CD4-positive, CD25-positive, alpha-beta regulatory T cell (primary cell): ENCODE data around the gene EZR. TPM values are rescaled to one million over a fixed set of nuclear protein-coding genes. Genes with fewer than 3 reads are reported as not detected.

Source experiments
- ATAC-seq, 2 donors: fragments of 150-1000 bp; cut with Tn5 transposase; one replicate each; pipeline ENCODE4 v1.10.0; 2021; ENCODE audit warnings: low read depth in 2 of 2, moderate number of reproducible peaks in 2 of 2, moderate library complexity in 1 of 2
- DNase-seq, 3 donors: peaks; one replicate each; pipeline versions ENCODE4 v3.0.0 to v3.0.0-alpha.2; 2012 to 2022; ENCODE audit warnings: mixed read lengths in 1 of 3
- H3K27ac ChIP-seq: one replicate; pipeline ENCODE4 v1.7.0; 2013; ENCODE audit warnings: mild to moderate bottlenecking, low read length; ENCODE audit not compliant: insufficient read depth, poor library complexity, severe bottlenecking
- H3K27me3 ChIP-seq: one replicate; pipeline ENCODE4 v1.7.0; 2013; ENCODE audit warnings: low read length; ENCODE audit not compliant: control insufficient read depth, insufficient read depth
- H3K36me3 ChIP-seq: one replicate; pipeline ENCODE4 v1.7.0; 2013; ENCODE audit warnings: mild to moderate bottlenecking, low read length, moderate library complexity; ENCODE audit not compliant: control insufficient read depth, insufficient read depth
- H3K4me1 ChIP-seq: 2 replicates; pipeline ENCODE4 v1.7.0; 2013; ENCODE audit warnings: mild to moderate bottlenecking, low read length; ENCODE audit not compliant: insufficient read depth, control insufficient read depth, poor library complexity, severe bottlenecking
- H3K4me3 ChIP-seq: one replicate; pipeline ENCODE4 v1.7.0; 2013; ENCODE audit warnings: low read depth, mild to moderate bottlenecking, low read length, moderate library complexity
- H3K9me3 ChIP-seq, 2 experiments: 1 replicate in 1 of 2; 2 replicates in 1 of 2; pipeline ENCODE4 v1.7.0; 2013; ENCODE audit warnings: low read length in 2 of 2, mild to moderate bottlenecking in 1 of 2, moderate library complexity in 1 of 2; ENCODE audit not compliant: control insufficient read depth in 2 of 2
- H3K27ac Mint-ChIP-seq, 3 donors: one replicate each; pipeline ENCODE4 v1.8.0; 2020 to 2022; ENCODE audit warnings: mild to moderate bottlenecking in 3 of 3, mixed read lengths in 3 of 3, moderate library complexity in 2 of 3
- H3K27me3 Mint-ChIP-seq: one replicate; pipeline ENCODE4 v1.8.0; 2022; ENCODE audit warnings: mild to moderate bottlenecking, mixed read lengths
- H3K36me3 Mint-ChIP-seq: one replicate; pipeline ENCODE4 v1.8.0; 2020; ENCODE audit warnings: mixed read lengths
- H3K4me1 Mint-ChIP-seq, 4 donors: one replicate each; pipeline ENCODE4 v1.8.0; 2020 to 2022; ENCODE audit warnings: mixed read lengths in 4 of 4, mild to moderate bottlenecking in 1 of 4
- H3K4me3 Mint-ChIP-seq, 4 donors: one replicate each; pipeline ENCODE4 v1.8.0; 2020 to 2022; ENCODE audit warnings: mild to moderate bottlenecking in 4 of 4, mixed read lengths in 4 of 4, moderate library complexity in 3 of 4
- H3K9me3 Mint-ChIP-seq, 7 donors: one replicate each; pipeline ENCODE4 v1.8.0; 2020 to 2022; ENCODE audit warnings: mixed read lengths in 7 of 7, mild to moderate bottlenecking in 3 of 7, moderate library complexity in 2 of 7
- polyA plus RNA-seq, 4 donors: library from polyadenylated mRNA; unstranded; fragments of 300-500 nt; fragmentation: Illumina TruSeq; gene quantifications; one replicate each; pipeline ENCODE4 v1.2.3, GENCODE V29; 2021
- total RNA-seq: library from RNA; stranded (reverse); gene quantifications from one replicate; pipeline ENCODE4 v1.2.3, GENCODE V29; 2022

Gene EZR
- total and polyA plus RNA-seq, 5 donors from 2014 or later: 310 to 559 (median 396) TPM

DNA sequence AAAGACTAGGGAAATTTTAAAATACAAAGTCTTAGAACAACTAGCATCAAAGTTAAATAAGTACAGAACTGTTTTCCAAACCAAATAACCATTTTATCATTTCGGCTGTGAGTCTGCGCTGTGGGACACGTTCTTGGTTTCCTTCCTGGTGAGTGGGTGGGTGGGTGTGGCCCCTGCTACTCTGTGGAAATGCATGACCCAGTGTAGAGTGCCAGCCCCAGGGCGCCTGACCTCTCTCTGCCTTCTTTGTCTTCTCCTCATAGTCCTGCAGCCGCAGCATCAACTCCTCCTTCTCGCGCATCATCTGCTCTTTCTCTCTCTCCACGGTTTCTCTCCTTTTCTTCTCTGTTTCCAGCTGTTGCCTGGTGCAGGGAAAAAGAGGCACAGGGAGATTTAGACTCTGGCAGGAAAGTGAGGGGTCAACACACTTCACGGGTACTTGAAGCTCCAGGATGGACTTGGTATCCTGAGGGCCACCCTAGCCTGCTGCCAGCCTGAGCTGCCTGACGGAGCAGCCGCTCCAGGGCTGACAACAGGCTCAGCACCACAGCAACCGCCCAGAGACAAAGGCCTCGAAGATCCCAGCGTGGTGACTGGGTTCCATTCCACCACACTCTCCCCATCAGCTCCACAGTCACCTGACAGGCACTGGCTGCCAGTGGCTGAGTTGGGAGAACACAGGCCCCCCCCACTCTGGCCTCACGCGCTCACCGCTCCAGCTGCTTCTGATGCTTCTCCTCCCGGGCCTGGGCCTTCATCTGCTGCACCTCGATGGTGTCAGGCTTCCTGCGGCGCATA lies 48.4 kb downstream of the EZR start:
- H3K4me1 ChIP-seq: peaks cover 16% of the 10 kb centered on the region
- H3K27ac ChIP-seq: peak overlapping the region; percentile 15
- H3K4me3 ChIP-seq: no peak overlapping the region
- DNase-seq: no peak
- no peaks in the 10 kb centered on the region for H3K27me3 ChIP-seq
- no peaks in the 10 kb centered on the region for H3K9me3 ChIP-seq
- peak overlapping the region; percentile 19 to 70 (median 60) for H3K4me3 Mint-ChIP-seq
- H3K36me3 Mint-ChIP-seq: peaks cover 66% of the 10 kb centered on the region
- peaks cover 7 to 40% (median 20%) of the 10 kb centered on the region in 4 donors for H3K4me1 Mint-ChIP-seq
- ATAC-seq: no peak
- peaks cover 99% of the 10 kb centered on the region for H3K36me3 ChIP-seq
- H3K27ac Mint-ChIP-seq: peak overlapping the region; percentile 83 to 93 (median 89)
- peaks cover 0 to 13% (median 0%) of the 10 kb centered on the region in 7 donors for H3K9me3 Mint-ChIP-seq
- H3K27me3 Mint-ChIP-seq: peaks cover 4% of the 10 kb centered on the region

DNA sequence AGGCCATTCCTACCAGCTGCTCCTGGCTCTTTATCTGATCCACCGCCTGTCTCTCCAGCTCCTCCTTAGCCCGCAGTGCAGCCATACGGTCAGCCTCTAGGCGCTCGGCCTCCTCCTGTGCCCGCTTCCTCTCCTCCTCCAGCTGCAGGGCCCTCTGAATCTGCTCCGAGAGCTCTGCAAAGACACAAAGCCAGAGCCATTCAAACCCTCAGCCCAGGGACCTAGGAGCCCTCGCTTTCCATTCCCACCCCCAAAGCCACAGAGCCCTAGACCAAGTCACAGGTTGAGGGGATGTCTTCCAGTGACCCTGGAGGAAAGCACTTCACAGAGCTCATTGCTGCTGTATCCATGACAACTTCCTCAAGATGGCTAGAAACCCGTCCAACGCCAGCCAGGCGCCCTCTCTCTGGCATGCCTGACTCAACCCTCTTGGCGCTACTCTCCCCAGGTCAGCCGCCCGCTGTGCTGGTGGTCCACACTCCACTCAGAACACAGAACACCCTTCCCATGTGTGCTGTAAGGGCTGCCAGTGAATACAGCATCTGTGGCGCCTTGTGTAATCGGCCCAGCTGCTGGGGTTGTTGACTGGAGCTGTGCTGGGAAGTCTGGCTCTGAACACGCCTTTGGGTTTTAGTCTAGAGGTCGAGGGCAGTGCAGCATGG lies 49.3 kb downstream of the EZR start:
- peaks cover 100% of the 10 kb centered on the region for H3K36me3 ChIP-seq
- ATAC-seq: no peak
- Mint-ChIP-seq H3K4me3 (peak overlapping the region in 2 of 4 donors; percentile 28 to 70), H3K27ac (no peak overlapping the region), H3K36me3 (peaks cover 71% of the 10 kb centered on the region), H3K27me3 (peaks cover 4% of the 10 kb centered on the region), H3K4me1 (peaks cover 7 to 40% (median 19%) of the 10 kb centered on the region in 4 donors), H3K9me3 (peaks cover 0 to 13% (median 0%) of the 10 kb centered on the region in 7 donors)
- H3K9me3 ChIP-seq: no peaks in the 10 kb centered on the region
- H3K27me3 ChIP-seq: no peaks in the 10 kb centered on the region
- H3K27ac ChIP-seq: no peak overlapping the region
- no peak for DNase-seq
- H3K4me1 ChIP-seq: peaks cover 16% of the 10 kb centered on the region
- no peak overlapping the region for H3K4me3 ChIP-seq

DNA sequence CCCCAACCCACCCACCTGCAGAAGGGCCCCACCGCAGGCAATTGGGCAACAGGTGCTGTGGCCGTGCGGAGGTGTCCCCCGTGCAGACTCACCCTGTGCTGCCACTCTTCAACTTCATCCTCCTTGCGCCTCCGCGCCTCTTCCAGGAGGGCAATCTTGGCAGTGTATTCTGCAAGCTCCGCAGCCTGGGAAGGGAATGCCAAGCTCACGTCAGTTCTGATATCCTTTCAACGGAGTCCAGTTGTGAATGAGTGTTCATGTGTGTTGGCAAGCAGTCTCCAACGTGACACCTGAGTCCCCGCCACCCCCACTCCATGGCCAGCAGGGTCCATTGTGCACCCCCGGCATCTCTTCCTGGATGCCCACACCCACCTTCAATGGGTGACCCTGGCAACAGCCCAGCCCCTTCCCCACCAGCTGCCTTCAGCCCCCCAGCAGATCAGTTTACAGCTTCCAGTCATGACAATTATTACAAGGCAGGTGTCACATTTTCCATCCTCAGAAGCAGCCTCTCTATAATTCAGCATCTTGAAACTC lies 49.9 kb downstream of the EZR start:
- peak overlapping the region in 3 of 4 donors; percentile 12 to 70 (median 28) for H3K4me3 Mint-ChIP-seq

DNA sequence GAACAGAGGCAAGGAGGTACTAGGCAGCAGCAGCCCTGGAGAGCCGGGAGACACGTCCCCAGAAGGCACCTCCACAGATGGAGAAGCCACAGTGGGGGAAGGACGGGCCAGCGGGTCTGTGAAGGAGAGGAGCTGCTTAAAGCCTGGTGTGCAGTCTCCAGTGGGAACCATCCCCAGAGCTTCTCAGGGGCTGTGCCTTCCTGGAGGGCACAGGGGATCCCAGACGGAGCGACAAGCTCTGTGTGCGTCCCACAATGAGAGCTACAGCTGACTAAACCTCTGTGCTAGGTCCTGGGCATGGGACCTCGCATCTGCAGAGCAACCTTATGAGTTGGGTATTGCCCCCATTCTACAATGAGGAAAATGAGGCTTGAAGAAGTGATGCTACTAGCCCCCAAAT lies 50.7 kb downstream of the EZR start:
- peaks cover 12% of the 10 kb centered on the region for H3K4me1 ChIP-seq
- H3K36me3 ChIP-seq: peaks cover 97% of the 10 kb centered on the region
- no peak overlapping the region for H3K27ac ChIP-seq
- peaks cover 75% of the 10 kb centered on the region for H3K36me3 Mint-ChIP-seq
- ATAC-seq (no peak), DNase-seq (no peak)
- peaks cover 4% of the 10 kb centered on the region for H3K27me3 Mint-ChIP-seq
- peak overlapping the region in 1 of 4 donors; percentile 84 for H3K4me3 Mint-ChIP-seq
- H3K27me3 ChIP-seq: no peaks in the 10 kb centered on the region
- H3K27ac Mint-ChIP-seq: peak overlapping the region in 2 of 3 donors; percentile 44 to 60
- peaks cover 7 to 32% (median 14%) of the 10 kb centered on the region in 4 donors for H3K4me1 Mint-ChIP-seq
- H3K9me3 ChIP-seq: no peaks in the 10 kb centered on the region
- peaks cover 0 to 13% (median 0%) of the 10 kb centered on the region in 7 donors for H3K9me3 Mint-ChIP-seq
- no peak overlapping the region for H3K4me3 ChIP-seq

More for the DNA sequence above, 49.9 kb downstream of the EZR start:
- H3K9me3 ChIP-seq: no peaks in the 10 kb centered on the region
- H3K27ac Mint-ChIP-seq: peak overlapping the region in 1 of 3 donors; percentile 82
- peaks cover 0 to 13% (median 0%) of the 10 kb centered on the region in 7 donors for H3K9me3 Mint-ChIP-seq
- H3K4me1 ChIP-seq: peaks cover 16% of the 10 kb centered on the region
- no peaks in the 10 kb centered on the region for H3K27me3 ChIP-seq
- no peak overlapping the region for H3K27ac ChIP-seq
- peaks cover 4% of the 10 kb centered on the region for H3K27me3 Mint-ChIP-seq
- peaks cover 73% of the 10 kb centered on the region for H3K36me3 Mint-ChIP-seq
- H3K4me1 Mint-ChIP-seq: peaks cover 7 to 36% (median 16%) of the 10 kb centered on the region in 4 donors
- no peak for DNase-seq
- no peak for ATAC-seq
- no peak overlapping the region for H3K4me3 ChIP-seq
- peaks cover 100% of the 10 kb centered on the region for H3K36me3 ChIP-seq

DNA sequence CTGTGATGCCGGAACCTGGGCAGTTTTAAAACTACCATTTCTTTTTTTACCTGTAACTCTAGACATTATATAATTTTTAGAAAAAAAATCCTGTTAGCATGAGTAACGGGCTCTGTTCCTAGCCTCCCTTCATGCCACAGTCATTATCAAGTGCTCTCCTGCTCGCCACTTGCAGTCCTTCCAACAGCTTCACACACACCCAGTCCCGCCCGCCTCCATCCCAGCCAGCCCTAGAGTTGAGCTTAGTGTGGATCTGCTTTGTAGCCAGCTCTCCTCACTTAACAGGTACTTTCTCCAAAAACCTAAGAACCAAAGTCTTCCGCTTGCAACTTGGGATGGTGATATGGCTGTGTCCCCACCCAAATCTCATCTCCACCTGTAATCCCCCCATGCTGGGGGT lies 51.5 kb downstream of the EZR start:
- no peak overlapping the region for H3K4me3 ChIP-seq
- no peak for ATAC-seq
- H3K27me3 ChIP-seq: no peaks in the 10 kb centered on the region
- Mint-ChIP-seq H3K4me1 (peaks cover 6 to 25% (median 9%) of the 10 kb centered on the region in 4 donors), H3K27ac (peak overlapping the region in 2 of 3 donors; percentile 44 to 60), H3K4me3 (peak overlapping the region in 1 of 4 donors; percentile 84), H3K36me3 (peaks cover 70% of the 10 kb centered on the region), H3K27me3 (peaks cover 4% of the 10 kb centered on the region), H3K9me3 (peaks cover 0 to 11% (median 0%) of the 10 kb centered on the region in 7 donors)
- no peaks in the 10 kb centered on the region for H3K9me3 ChIP-seq
- peaks cover 90% of the 10 kb centered on the region for H3K36me3 ChIP-seq
- DNase-seq: no peak
- H3K4me1 ChIP-seq: peaks cover 5% of the 10 kb centered on the region
- H3K27ac ChIP-seq: no peak overlapping the region

DNA sequence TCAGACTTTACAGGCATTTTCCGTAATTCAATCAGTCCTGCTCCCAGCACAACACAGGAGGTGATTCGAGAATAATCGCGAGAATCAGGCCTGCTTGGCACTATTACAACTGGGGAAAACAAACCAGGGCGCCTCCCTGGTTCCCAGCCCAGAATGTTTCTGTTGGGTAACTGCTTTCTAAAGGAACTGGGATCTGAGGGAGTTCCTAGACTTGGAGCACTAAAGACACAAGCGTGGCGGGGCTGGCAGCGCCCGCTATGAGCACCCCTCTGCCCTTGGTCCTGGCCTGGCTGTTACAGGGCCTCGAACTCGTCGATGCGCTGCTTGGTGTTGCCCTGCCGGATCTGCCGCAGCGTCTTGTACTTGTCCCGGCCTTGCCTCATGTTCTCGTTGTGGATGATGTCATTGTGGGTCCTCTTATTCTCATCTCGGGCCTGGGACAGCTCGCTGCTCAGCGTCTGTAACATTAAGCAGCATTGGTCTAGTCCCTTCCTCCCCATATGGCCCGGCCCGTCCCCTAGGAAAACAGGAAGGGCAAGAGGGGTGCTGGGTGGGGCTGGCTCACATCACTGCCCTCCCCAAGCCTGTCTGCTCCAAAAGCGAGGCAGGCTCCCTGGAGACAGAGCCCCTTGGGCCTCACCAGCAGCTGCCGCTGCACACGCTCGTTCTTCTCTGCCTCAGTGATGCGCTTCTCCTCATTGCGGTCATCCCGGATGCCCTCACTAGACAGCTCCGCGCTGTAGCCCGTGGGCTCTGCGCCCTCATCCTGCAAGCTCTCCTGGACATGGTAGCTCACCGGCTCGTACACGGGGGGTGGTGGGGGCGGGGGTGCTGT lies 52.3 kb downstream of the EZR start:
- peaks cover 2 to 16% (median 4%) of the 10 kb centered on the region in 4 donors for H3K4me1 Mint-ChIP-seq
- H3K9me3 Mint-ChIP-seq: peaks cover 0 to 11% (median 0%) of the 10 kb centered on the region in 7 donors
- Histone ChIP-seq H3K4me1 (no peaks in the 10 kb centered on the region), H3K27me3 (no peaks in the 10 kb centered on the region), H3K36me3 (peaks cover 87% of the 10 kb centered on the region), H3K4me3 (no peak overlapping the region), H3K9me3 (no peaks in the 10 kb centered on the region), H3K27ac (no peak overlapping the region)
- H3K36me3 Mint-ChIP-seq: peaks cover 74% of the 10 kb centered on the region
- H3K27me3 Mint-ChIP-seq: peaks cover 4% of the 10 kb centered on the region
- H3K4me3 Mint-ChIP-seq: no peak overlapping the region
- no peak for ATAC-seq
- DNase-seq: no peak
- peak overlapping the region in 1 of 3 donors; percentile 65 for H3K27ac Mint-ChIP-seq

DNA sequence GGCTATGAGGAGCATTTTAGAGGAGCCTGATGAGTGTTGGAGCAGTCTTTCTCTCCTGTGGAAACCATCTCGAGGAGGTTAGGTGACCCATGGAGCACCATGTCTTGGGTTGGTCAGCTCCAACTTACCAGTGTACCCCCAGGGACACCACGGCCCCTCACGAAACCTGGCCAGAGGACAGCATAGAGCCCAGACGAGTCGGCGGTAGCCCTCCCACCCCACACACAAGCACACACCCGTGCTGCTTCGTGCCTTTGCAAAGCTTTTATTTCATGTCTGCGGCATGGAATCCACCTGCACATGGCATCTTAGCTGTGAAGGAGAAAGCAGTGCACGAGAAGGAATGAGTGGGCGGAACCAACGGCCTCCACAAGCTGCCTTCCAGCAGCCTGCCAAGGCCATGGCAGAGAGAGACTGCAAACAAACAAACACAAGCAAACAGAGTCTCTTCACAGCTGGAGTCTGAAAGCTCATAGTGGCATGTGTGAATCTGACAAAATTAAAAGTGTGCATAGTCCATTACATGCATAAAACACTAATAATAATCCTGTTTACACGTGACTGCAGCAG lies 53.6 kb downstream of the EZR start:
- Mint-ChIP-seq H3K9me3 (peaks cover 0 to 7% (median 0%) of the 10 kb centered on the region in 7 donors), H3K36me3 (peaks cover 65% of the 10 kb centered on the region), H3K4me3 (no peak overlapping the region), H3K27me3 (peaks cover 4% of the 10 kb centered on the region), H3K4me1 (peaks cover 0 to 5% (median 4%) of the 10 kb centered on the region in 4 donors), H3K27ac (peak overlapping the region in 1 of 3 donors; percentile 51)
- ATAC-seq (no peak), DNase-seq (no peak)
- Histone ChIP-seq H3K27me3 (no peaks in the 10 kb centered on the region), H3K4me1 (no peaks in the 10 kb centered on the region), H3K27ac (no peak overlapping the region), H3K36me3 (peaks cover 79% of the 10 kb centered on the region), H3K9me3 (no peaks in the 10 kb centered on the region), H3K4me3 (no peak overlapping the region)
